ENCODE results near the gene EIF3I. TPM values are rescaled to one million over a fixed set of nuclear protein-coding genes. Genes with fewer than 3 reads are reported as not detected.

The EIF3I gene
- total and polyA plus RNA-seq, 2 of the 13 experiments (the other 11 are each of a cell fraction or from before 2014, with no cell fraction given) = 210 to 223 TPM

- no peak for TF ChIP-seq FOXA1 (IDR thresholded peaks at IDR 0.05)
- TF ChIP-seq FOXA1 (CRISPR knock-in tag; IDR thresholded peaks at IDR 0.05) = no peak
- TF ChIP-seq ZNF510 (CRISPR knock-in tag; IDR thresholded peaks at IDR 0.05; ENCODE audit: low read depth) = no peak
- no peak for TF ChIP-seq U2AF1 (optimal IDR thresholded peaks at IDR 0.05; ENCODE audit: low read depth, low read length)
- TF ChIP-seq ZNF839 (CRISPR knock-in tag; IDR thresholded peaks at IDR 0.05; ENCODE audit: borderline replicate concordance) = no peak
- no peak for TF ChIP-seq KLF12 (CRISPR knock-in tag; IDR thresholded peaks at IDR 0.05; ENCODE audit: borderline replicate concordance)
- no peak for TF ChIP-seq SIN3B (IDR thresholded peaks at IDR 0.05; ENCODE audit: low read length)
- TF ChIP-seq RXRB (CRISPR knock-in tag; IDR thresholded peaks at IDR 0.05; ENCODE audit: borderline replicate concordance) = no peak
- TF ChIP-seq KLF6 (CRISPR knock-in tag; IDR thresholded peaks at IDR 0.05) = no peak
- no peak for TF ChIP-seq ZNF644 (CRISPR knock-in tag; IDR thresholded peaks at IDR 0.05; ENCODE audit: low read depth)
- TF ChIP-seq ZFAT (CRISPR knock-in tag; conservative IDR thresholded peaks at IDR 0.05) = no peak
- no peak for TF ChIP-seq DR1 (CRISPR knock-in tag; IDR thresholded peaks at IDR 0.05)
- TF ChIP-seq FOXK2 (IDR thresholded peaks at IDR 0.05) = no peak
- no peak for TF ChIP-seq SRSF9 (IDR thresholded peaks at IDR 0.05; ENCODE audit: borderline replicate concordance, insufficient read depth, low read depth, low read length, poor library complexity, severe bottlenecking)
- no peak; the same call in 1 of the 2 replicates for TF ChIP-seq ZNF224 (CRISPR knock-in tag; IDR thresholded peaks at IDR 0.05)
- TF ChIP-seq MED1 (CRISPR knock-in tag; IDR thresholded peaks at IDR 0.05) = no peak
- TF ChIP-seq ZBTB44 (CRISPR knock-in tag; IDR thresholded peaks at IDR 0.05) = no peak
- TF ChIP-seq MAFF (IDR thresholded peaks at IDR 0.05; ENCODE audit: low read depth, low read length) = no peak
- TF ChIP-seq ZSCAN5A (CRISPR knock-in tag; IDR thresholded peaks at IDR 0.05; ENCODE audit: borderline replicate concordance) = 0 out of 2 replicates have a peak, but pooled peaks have one; percentile 60
- TF ChIP-seq ZMYM4 (CRISPR knock-in tag; IDR thresholded peaks at IDR 0.05) = 0 out of 2 replicates have a peak, but pooled peaks have one; percentile 32
- 0 out of 2 replicates have a peak, but pooled peaks have one; percentile 42 for TF ChIP-seq ERF (CRISPR knock-in tag; IDR thresholded peaks at IDR 0.05)
- no peak for TF ChIP-seq NONO (IDR thresholded peaks at IDR 0.05)
- peak; percentile 76 for TF ChIP-seq NONO (CRISPR knock-in tag; conservative IDR thresholded peaks at IDR 0.05)
- TF ChIP-seq TRIM24 (CRISPR knock-in tag; IDR thresholded peaks at IDR 0.05) = no peak
- TF ChIP-seq ZBTB42 (CRISPR knock-in tag; IDR thresholded peaks at IDR 0.05) = no peak
These were observed 16.5 kb upstream of the EIF3I start, which contains the start of gene IQCC (continued) for GRCh38 chr1:32205401-32206370.

All from HepG2 (cell line).